Activated CD4-positive, alpha-beta T cell treated with anti-CD3 and anti-CD28 coated beads for 36 hours (primary cell): ENCODE results near the gene SPPL2B. TPM values are rescaled to one million over a fixed set of nuclear protein-coding genes. Genes with fewer than 3 reads are reported as not detected.
"Not testable (repeated sequence)": the region's sequence is repeated elsewhere in the genome, so short reads cannot be mapped to it uniquely, and the experiment has no call there.

Source experiments
- ATAC-seq: fragments of 200-7000 bp; cut with Tn5 transposase; one replicate; pipeline ENCODE4 v1.10.0; 2021; ENCODE audit warnings: mild to moderate bottlenecking, moderate library complexity
- CTCF ChIA-PET: fragments of 350-600 bp; sonication (Branson Sonifier 250); formaldehyde crosslinking; loops from one replicate; lab custom pipeline; 2021; ENCODE audit warnings: antibody characterized with exemption; lab: Charles Lee
- POLR2A ChIA-PET: fragments of 350-600 bp; sonication (Branson Sonifier 250); formaldehyde crosslinking; loops from one replicate; lab custom pipeline; 2021; ENCODE audit warnings: antibody characterized with exemption, inconsistent platforms; lab: Charles Lee
- DNase-seq: peaks from one replicate; pipeline ENCODE4 v3.0.0-alpha.2; 2020
- H3K27ac Mint-ChIP-seq: one replicate; pipeline ENCODE4 v1.8.0; 2021; ENCODE audit warnings: mixed read lengths
- H3K27me3 Mint-ChIP-seq: one replicate; pipeline ENCODE4 v1.8.0; 2021; ENCODE audit warnings: mixed read lengths
- H3K36me3 Mint-ChIP-seq: one replicate; pipeline ENCODE4 v1.8.0; 2021; ENCODE audit warnings: low read depth, mixed read lengths
- H3K4me1 Mint-ChIP-seq: one replicate; pipeline ENCODE4 v1.8.0; 2021; ENCODE audit warnings: mixed read lengths
- H3K4me3 Mint-ChIP-seq: one replicate; pipeline ENCODE4 v1.8.0; 2021; ENCODE audit warnings: mild to moderate bottlenecking, moderate library complexity, mixed read lengths
- H3K9me3 Mint-ChIP-seq: one replicate; pipeline ENCODE4 v1.8.0; 2021; ENCODE audit warnings: low read depth, mixed read lengths
- intact Hi-C, 2 experiments: fragments of 100-400 bp; cut with DNase I in 1 of 2; cut with micrococcal nuclease in 1 of 2; formaldehyde crosslinking; loops; one replicate each; pipeline versions ENCODE4 v1.14.2 to v1.15.1; 2022 to 2024; cut with DNase I, micrococcal nuclease
- total RNA-seq, 2 experiments: library from RNA; stranded (reverse); gene quantifications; one replicate each; pipeline ENCODE4 v1.2.3, GENCODE V29; 2021

SPPL2B gene
- total RNA-seq, 2 experiments from 2014 or later, result 37.7 to 48.5 TPM

- H3K27ac Mint-ChIP-seq, result no peak overlapping the region
- POLR2A ChIA-PET, result interaction anchor here (0.6 kb wide), 1 partner anchor 1012 kb away, joined by 4 read pairs; no protein-coding TSS in a partner anchor
- H3K4me1 Mint-ChIP-seq, result peaks cover 2% of the 10 kb centered on the region
- CTCF ChIA-PET, result interaction anchor here (0.6 to 1.0 kb wide), 4 partner anchors 29 to 254 kb away, joined by 3 to 4 read pairs (median 3); partner anchors contain the start of gene LSM7
- H3K36me3 Mint-ChIP-seq, result no peaks in the 10 kb centered on the region
- DNase-seq (no peak), ATAC-seq (no peak)
- H3K27me3 Mint-ChIP-seq, result peaks cover 2% of the 10 kb centered on the region
- no peak overlapping the region for H3K4me3 Mint-ChIP-seq
- intact Hi-C loops, result loop anchor here in 1 of 2 experiments (5.0 to 10.0 kb wide), 2 partner anchors 120 to 237 kb away; no protein-coding TSS in a partner anchor
- H3K9me3 Mint-ChIP-seq, result no peaks in the 10 kb centered on the region
These were observed 66.2 kb downstream of the SPPL2B start for GRCh38 chr19:2394442-2395292.

GRCh38 chr19:2395293-2395829 is 66.9 kb downstream of the SPPL2B start:
- not testable (repeated sequence) for H3K9me3 Mint-ChIP-seq, H3K4me1 Mint-ChIP-seq, H3K4me3 Mint-ChIP-seq, DNase-seq, H3K36me3 Mint-ChIP-seq, ATAC-seq, H3K27ac Mint-ChIP-seq, H3K27me3 Mint-ChIP-seq
- POLR2A ChIA-PET, result interaction anchor here (0.6 kb wide), 2 partner anchors 425 to 1013 kb away, joined by 3 to 4 read pairs; no protein-coding TSS in a partner anchor
- intact Hi-C loops, result loop anchor here in 1 of 2 experiments (10.0 kb wide), 1 partner anchor 121 kb away; no protein-coding TSS in a partner anchor
- CTCF ChIA-PET, result interaction anchor here (0.6 to 1.0 kb wide), 3 partner anchors 30 to 253 kb away, joined by 3 to 4 read pairs (median 3); no protein-coding TSS in a partner anchor

- H3K9me3 Mint-ChIP-seq, H3K36me3 Mint-ChIP-seq, POLR2A ChIA-PET, ATAC-seq, H3K27me3 Mint-ChIP-seq, CTCF ChIA-PET, DNase-seq, H3K27ac Mint-ChIP-seq, H3K4me1 Mint-ChIP-seq, H3K4me3 Mint-ChIP-seq: not testable (repeated sequence)
- intact Hi-C loops, result loop anchor here in 1 of 2 experiments (10.0 kb wide), 1 partner anchor 122 kb away; no protein-coding TSS in a partner anchor
These were observed 68.7 kb downstream of the SPPL2B start for GRCh38 chr19:2397173-2397572.

GRCh38 chr19:2398735-2399305 is 70.3 kb downstream of the SPPL2B start:
- no peaks in the 10 kb centered on the region for H3K36me3 Mint-ChIP-seq
- H3K27ac Mint-ChIP-seq, result no peak overlapping the region
- H3K4me3 Mint-ChIP-seq, result no peak overlapping the region
- H3K9me3 Mint-ChIP-seq, result no peaks in the 10 kb centered on the region
- intact Hi-C loops, result loop anchor here in 1 of 2 experiments (10.0 kb wide), 1 partner anchor 124 kb away; no protein-coding TSS in a partner anchor
- CTCF ChIA-PET, result no interaction called here
- POLR2A ChIA-PET, result interaction anchor here (0.6 kb wide), 1 partner anchor 222 kb away, joined by 4 read pairs; no protein-coding TSS in a partner anchor
- ATAC-seq, result no peak
- no peak for DNase-seq
- H3K4me1 Mint-ChIP-seq, result no peaks in the 10 kb centered on the region
- no peaks in the 10 kb centered on the region for H3K27me3 Mint-ChIP-seq

GRCh38 chr19:2399582-2399981 is 71.1 kb downstream of the SPPL2B start:
- Mint-ChIP-seq H3K4me3 (no peak overlapping the region), H3K36me3 (no peaks in the 10 kb centered on the region), H3K27ac (no peak overlapping the region), H3K27me3 (no peaks in the 10 kb centered on the region), H3K9me3 (no peaks in the 10 kb centered on the region), H3K4me1 (no peaks in the 10 kb centered on the region)
- DNase-seq (no peak), ATAC-seq (no peak)
- CTCF ChIA-PET, result interaction anchor here (0.6 kb wide), 1 partner anchor 105 kb away, joined by 3 read pairs; no protein-coding TSS in a partner anchor
- POLR2A ChIA-PET, result interaction anchor here (0.6 kb wide), 1 partner anchor 222 kb away, joined by 4 read pairs; no protein-coding TSS in a partner anchor
- intact Hi-C loops, result loop anchor here in 1 of 2 experiments (10.0 kb wide), 1 partner anchor 125 kb away; no protein-coding TSS in a partner anchor

Other genes starting within 250 kb of the SPPL2B start
- gene MOB3A, start 232.4 kb upstream of the SPPL2B start, total RNA-seq, result 100 to 1,000 TPM; 148 to 156 TPM
- gene IZUMO4, start 231.8 kb upstream of the SPPL2B start, total RNA-seq, result 10 to 100 TPM; 15.2 to 16.6 TPM
- 100 to 1,000 TPM in 1 of 2 experiments, 10 to 100 TPM in 1; 82.7 to 105 TPM for gene AP3D1, start 177.1 kb upstream of the SPPL2B start, total RNA-seq
- gene DOT1L, start 164.8 kb upstream of the SPPL2B start, total RNA-seq, result 10 to 100 TPM; 62.5 to 73.8 TPM
- 10 to 100 TPM; 38.4 to 61.8 TPM for gene PLEKHJ1, start 92.4 kb upstream of the SPPL2B start, total RNA-seq
- gene SF3A2, start 91.9 kb upstream of the SPPL2B start, total RNA-seq, result 100 to 1,000 TPM; 146 to 192 TPM
- gene AMH, start 79.4 kb upstream of the SPPL2B start, total RNA-seq, result 1 to 10 TPM; 1.9 to 2.7 TPM
- gene JSRP1, start 72.3 kb upstream of the SPPL2B start, total RNA-seq, result under 1 TPM; 0.39 to 0.75 TPM
- gene PEAK3, start 46.5 kb upstream of the SPPL2B start, total RNA-seq, result not detected
- not detected for gene LINGO3, start 20.5 kb upstream of the SPPL2B start, total RNA-seq
- gene LSM7, start 98 bp upstream of the SPPL2B start, total RNA-seq, result 100 to 1,000 TPM; 113 to 134 TPM
- gene TMPRSS9, start 31.6 kb downstream of the SPPL2B start, total RNA-seq, result not detected
- 100 to 1,000 TPM in 1 of 2 experiments, 10 to 100 TPM in 1; 70.7 to 104 TPM for gene TIMM13, start 98.9 kb downstream of the SPPL2B start, total RNA-seq
- gene LMNB2, start 128.3 kb downstream of the SPPL2B start, total RNA-seq, result 10 to 100 TPM; 91.0 to 93.9 TPM
- gene GADD45B, start 147.4 kb downstream of the SPPL2B start, total RNA-seq, result 10 to 100 TPM; 57.7 to 71.2 TPM